Activated CD8-positive, alpha-beta T cell treated with anti-CD3 and anti-CD28 coated beads for 36 hours (primary cell): Measurements from ENCODE around the gene MORN2. TPM values are rescaled to one million over a fixed set of nuclear protein-coding genes. Genes with fewer than 3 reads are reported as not detected.
"Not testable (repeated sequence)": the region's sequence is repeated elsewhere in the genome, so short reads cannot be mapped to it uniquely, and the experiment has no call there.

ENCODE experiments used
- ATAC-seq: fragments of 200-7000 bp; cut with Tn5 transposase; one replicate; pipeline ENCODE4 v1.10.0; 2021; ENCODE audit warnings: mild to moderate bottlenecking, moderate library complexity
- CTCF ChIA-PET: fragments of 350-600 bp; sonication (Branson Sonifier 250); formaldehyde crosslinking; loops from one replicate; lab custom pipeline; 2021; ENCODE audit warnings: antibody characterized with exemption; lab: Charles Lee
- POLR2A ChIA-PET: fragments of 350-600 bp; sonication (Branson Sonifier 250); formaldehyde crosslinking; loops from one replicate; lab custom pipeline; 2021; ENCODE audit warnings: antibody characterized with exemption; lab: Charles Lee
- DNase-seq: peaks from one replicate; pipeline ENCODE4 v3.0.0-alpha.2; 2020
- H3K27ac Mint-ChIP-seq: one replicate; pipeline ENCODE4 v1.8.0; 2021; ENCODE audit warnings: mild to moderate bottlenecking, mixed read lengths
- H3K27me3 Mint-ChIP-seq: one replicate; pipeline ENCODE4 v1.8.0; 2021; ENCODE audit warnings: mixed read lengths
- H3K36me3 Mint-ChIP-seq: one replicate; pipeline ENCODE4 v1.8.0; 2021; ENCODE audit warnings: low read depth, mixed read lengths
- H3K4me1 Mint-ChIP-seq: one replicate; pipeline ENCODE4 v1.8.0; 2021; ENCODE audit warnings: low read depth, mixed read lengths
- H3K4me3 Mint-ChIP-seq: one replicate; pipeline ENCODE4 v1.8.0; 2021; ENCODE audit warnings: mild to moderate bottlenecking, moderate library complexity, mixed read lengths
- H3K9me3 Mint-ChIP-seq: one replicate; pipeline ENCODE4 v1.8.0; 2021; ENCODE audit warnings: mixed read lengths
- intact Hi-C: fragments of 100-400 bp; cut with micrococcal nuclease; formaldehyde crosslinking; loops from one replicate; pipeline ENCODE4 v1.10.0; 2022
- total RNA-seq, 2 experiments: library from RNA; stranded (reverse); gene quantifications; one replicate each; pipeline ENCODE4 v1.2.3, GENCODE V29; 2021
- TF ChIP-seq, protein P1 (sequence below): fragments of 200-600 bp; IDR thresholded peaks from one replicate; pipeline ENCODE4 v1.8.0; 2022; ENCODE audit warnings: antibody characterized with exemption, mild to moderate bottlenecking

MORN2 gene
- 1 to 10 TPM; 5.0 to 6.6 TPM for total RNA-seq

- Mint-ChIP-seq H3K27ac (peak within 1 kb of the TSS; percentile 93), H3K4me1 (peaks cover 16% of the 10 kb centered on the region), H3K36me3 (peaks cover 10% of the 10 kb centered on the region), H3K4me3 (peak within 1 kb of the TSS; percentile 99), H3K27me3 (no peaks in the 10 kb centered on the region), H3K9me3 (peaks cover 10% of the 10 kb centered on the region)
- TF ChIP-seq, protein P1, sequence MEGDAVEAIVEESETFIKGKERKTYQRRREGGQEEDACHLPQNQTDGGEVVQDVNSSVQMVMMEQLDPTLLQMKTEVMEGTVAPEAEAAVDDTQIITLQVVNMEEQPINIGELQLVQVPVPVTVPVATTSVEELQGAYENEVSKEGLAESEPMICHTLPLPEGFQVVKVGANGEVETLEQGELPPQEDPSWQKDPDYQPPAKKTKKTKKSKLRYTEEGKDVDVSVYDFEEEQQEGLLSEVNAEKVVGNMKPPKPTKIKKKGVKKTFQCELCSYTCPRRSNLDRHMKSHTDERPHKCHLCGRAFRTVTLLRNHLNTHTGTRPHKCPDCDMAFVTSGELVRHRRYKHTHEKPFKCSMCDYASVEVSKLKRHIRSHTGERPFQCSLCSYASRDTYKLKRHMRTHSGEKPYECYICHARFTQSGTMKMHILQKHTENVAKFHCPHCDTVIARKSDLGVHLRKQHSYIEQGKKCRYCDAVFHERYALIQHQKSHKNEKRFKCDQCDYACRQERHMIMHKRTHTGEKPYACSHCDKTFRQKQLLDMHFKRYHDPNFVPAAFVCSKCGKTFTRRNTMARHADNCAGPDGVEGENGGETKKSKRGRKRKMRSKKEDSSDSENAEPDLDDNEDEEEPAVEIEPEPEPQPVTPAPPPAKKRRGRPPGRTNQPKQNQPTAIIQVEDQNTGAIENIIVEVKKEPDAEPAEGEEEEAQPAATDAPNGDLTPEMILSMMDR, result no peak
- DNase-seq (peak; percentile 87), ATAC-seq (peak; percentile 98)
- intact Hi-C loops, result no loop called here
- CTCF ChIA-PET, result no interaction called here
- POLR2A ChIA-PET, result interaction anchor here (0.7 to 1.3 kb wide), 3 partner anchors 71 to 129 kb away, joined by 3 to 4 read pairs (median 3); partner anchors contain the start of gene SRSF7
Observed at GRCh38 chr2:38875576-38876367, at the start of gene MORN2, which contains the start of gene DHX57. MORN2 (plus strand) TSS chr2:38875976. DHX57 (minus strand) TSS chr2:38875934; CDS start chr2:38868405, 7,529 bp downstream.

DNA sequence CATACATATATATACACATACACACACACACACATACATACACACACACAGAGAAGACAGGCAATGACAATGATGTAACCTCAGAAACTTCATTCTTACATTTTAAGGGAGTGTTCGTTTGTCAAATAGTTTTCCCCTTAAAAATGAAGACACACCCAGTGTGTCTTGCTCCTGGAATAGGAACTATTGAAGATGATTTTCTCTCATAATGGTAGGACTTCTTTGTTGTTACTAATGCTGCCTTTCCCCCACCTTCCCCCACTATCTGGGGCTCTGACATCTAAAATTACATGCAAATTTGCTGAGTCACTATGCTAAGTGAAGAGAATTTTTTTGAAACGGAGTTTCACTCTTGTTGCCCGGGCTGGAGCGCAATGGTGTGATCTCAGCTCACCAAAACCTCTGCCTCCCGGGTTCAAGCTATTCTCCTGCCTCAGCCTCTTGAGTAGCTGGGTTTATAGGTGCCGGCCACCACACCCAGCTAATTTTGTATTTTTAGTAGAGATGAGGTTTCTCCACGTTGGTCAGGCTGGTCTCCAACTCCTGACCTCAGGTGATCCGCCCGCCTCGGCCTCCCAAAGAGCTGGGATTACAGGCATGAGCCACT lies 48.1 kb upstream of the MORN2 start:
- H3K27me3 Mint-ChIP-seq, ATAC-seq, CTCF ChIA-PET, H3K27ac Mint-ChIP-seq, intact Hi-C loops, H3K9me3 Mint-ChIP-seq, H3K4me3 Mint-ChIP-seq, DNase-seq, H3K4me1 Mint-ChIP-seq: not testable (repeated sequence)
- peaks cover 24% of the 10 kb centered on the region for H3K36me3 Mint-ChIP-seq
- POLR2A ChIA-PET, result interaction anchor here (0.7 kb wide), 1 partner anchor 467 kb away, joined by 3 read pairs; no protein-coding TSS in a partner anchor

DNA sequence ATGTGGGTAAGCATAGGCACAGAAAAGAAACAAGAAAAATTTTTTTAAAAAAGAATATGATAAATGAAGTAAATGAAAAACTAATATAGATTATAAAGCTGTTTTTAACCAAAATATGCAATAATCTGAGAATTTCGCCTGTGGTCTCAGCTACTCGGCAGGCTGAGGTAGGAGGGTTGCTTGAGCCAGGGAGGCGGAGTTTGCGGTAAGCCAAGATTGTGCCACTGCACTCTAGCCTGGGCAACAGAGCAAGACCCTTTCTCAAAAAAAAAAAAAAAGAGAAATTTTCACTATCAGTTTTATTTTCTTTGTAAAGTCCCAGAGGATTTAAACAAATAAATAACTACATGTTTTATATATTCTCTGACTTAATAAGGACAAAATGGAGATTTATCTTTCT lies 47.3 kb upstream of the MORN2 start:
- no peaks in the 10 kb centered on the region for H3K27me3 Mint-ChIP-seq
- TF ChIP-seq, protein P1, result no peak
- H3K4me3 Mint-ChIP-seq, result no peak overlapping the region
- ChIA-PET POLR2A (no interaction called here), CTCF (no interaction called here)
- H3K36me3 Mint-ChIP-seq, result peaks cover 18% of the 10 kb centered on the region
- DNase-seq (no peak), ATAC-seq (no peak)
- peaks cover 3% of the 10 kb centered on the region for H3K4me1 Mint-ChIP-seq
- H3K27ac Mint-ChIP-seq, result no peak overlapping the region
- intact Hi-C loops, result no loop called here
- no peaks in the 10 kb centered on the region for H3K9me3 Mint-ChIP-seq

DNA sequence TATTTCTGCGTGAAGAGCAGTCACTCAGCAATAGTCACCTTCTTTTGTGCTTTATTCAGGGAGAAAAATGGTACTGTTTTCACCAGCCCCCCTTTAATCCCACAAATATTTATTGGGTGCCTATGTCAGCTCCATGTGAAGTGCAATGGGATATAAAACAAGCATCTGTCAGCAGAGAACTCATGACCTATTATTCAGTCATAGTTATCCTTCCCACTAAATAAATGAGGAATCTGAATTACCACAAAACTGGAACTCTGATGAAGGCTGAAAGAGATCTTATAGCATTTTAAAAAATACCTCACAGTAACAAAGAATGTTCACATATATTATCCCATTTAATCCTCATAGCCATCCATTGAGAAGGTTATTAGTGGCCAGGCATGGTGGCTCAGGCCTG lies 45.8 kb upstream of the MORN2 start:
- Mint-ChIP-seq H3K27ac (no peak overlapping the region), H3K9me3 (no peaks in the 10 kb centered on the region), H3K27me3 (no peaks in the 10 kb centered on the region), H3K4me3 (no peak overlapping the region), H3K36me3 (peaks cover 12% of the 10 kb centered on the region), H3K4me1 (peaks cover 3% of the 10 kb centered on the region)
- CTCF ChIA-PET, result no interaction called here
- POLR2A ChIA-PET, result no interaction called here
- intact Hi-C loops, result no loop called here
- DNase-seq (no peak), ATAC-seq (no peak)
- TF ChIP-seq, protein P1, result no peak

DNA sequence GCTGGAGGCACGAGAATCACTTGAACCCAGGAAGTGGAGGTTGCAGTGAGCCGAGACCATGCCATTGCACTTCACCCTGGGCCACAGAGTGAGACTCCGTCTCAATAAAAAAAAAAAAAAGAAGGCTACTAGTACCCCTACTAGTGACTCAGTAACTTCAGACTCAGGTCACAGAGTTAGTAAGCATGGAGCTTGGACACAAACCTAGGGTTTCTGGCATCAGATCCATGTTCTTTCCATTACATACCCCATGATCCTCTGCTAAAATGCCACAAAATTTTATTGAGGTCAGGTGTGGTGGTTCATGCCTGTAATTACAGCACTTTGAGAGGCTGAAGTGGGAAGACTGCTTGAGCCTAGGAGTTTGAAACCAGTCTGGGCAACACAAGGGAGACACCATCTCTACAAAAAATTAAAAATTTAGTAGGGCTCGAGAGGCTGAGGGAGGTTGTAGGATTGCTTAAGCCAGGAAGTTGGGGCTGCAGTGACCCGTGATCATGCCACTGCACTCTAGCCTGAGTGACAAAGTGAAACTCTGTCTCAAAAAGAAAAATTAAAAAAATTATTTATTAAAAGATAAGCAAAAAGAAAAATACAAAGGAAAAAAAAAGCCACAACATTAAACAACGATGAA lies 45.1 kb upstream of the MORN2 start:
- Mint-ChIP-seq H3K27me3 (no peaks in the 10 kb centered on the region), H3K36me3 (peaks cover 10% of the 10 kb centered on the region), H3K4me1 (peaks cover 3% of the 10 kb centered on the region), H3K9me3 (no peaks in the 10 kb centered on the region), H3K27ac (no peak overlapping the region), H3K4me3 (no peak overlapping the region)
- intact Hi-C loops, result no loop called here
- TF ChIP-seq, protein P1, result no peak
- ChIA-PET CTCF (no interaction called here), POLR2A (no interaction called here)
- DNase-seq (no peak), ATAC-seq (no peak)
